Uterus (tissue), 4 donors: Measurements from ENCODE around the gene PCGF5. TPM values are rescaled to one million over a fixed set of nuclear protein-coding genes. Genes with fewer than 3 reads are reported as not detected.
A peak's percentile ranks its signal among the peaks of the same experiment; 100 is the strongest.

Experiments used
- DNase-seq, 2 donors: peaks; one replicate each; pipeline ENCODE4 v3.0.0-alpha.2; 2019 to 2020
- H3K27ac ChIP-seq, 2 donors: fragments of 200-600 bp; sonication (generic); 1 replicate in 1 of 2; 2 replicates in 1 of 2; pipeline ENCODE4 v1.5.1; 2016 to 2018
- H3K27me3 ChIP-seq, 2 donors: fragments of 200-600 bp; sonication (generic); one replicate each; pipeline ENCODE4 v1.5.1; 2018 to 2019; ENCODE audit warnings: control low read depth in 1 of 2
- H3K36me3 ChIP-seq, 2 donors: fragments of 200-600 bp; sonication (generic); one replicate each; pipeline ENCODE4 v1.5.1; 2019; ENCODE audit warnings: control low read depth in 1 of 2
- H3K4me1 ChIP-seq, 2 donors: fragments of 200-600 bp; sonication (generic); one replicate each; pipeline ENCODE4 v1.5.1; 2018 to 2019; ENCODE audit warnings: control low read depth in 1 of 2
- H3K4me3 ChIP-seq, 2 donors: fragments of 200-600 bp; sonication (generic); 1 replicate in 1 of 2; 2 replicates in 1 of 2; pipeline ENCODE4 v1.5.1; 2018 to 2019; ENCODE audit warnings: mild to moderate bottlenecking in 1 of 2
- H3K9me3 ChIP-seq, 2 donors: fragments of 200-600 bp; sonication (generic); one replicate each; pipeline ENCODE4 v1.5.1; 2019; ENCODE audit warnings: control low read depth in 1 of 2
- POLR2A ChIP-seq, 2 donors: fragments of 450-650 bp; IDR thresholded peaks; one replicate each; pipeline ENCODE4 v1.6.1; 2016; ENCODE audit warnings: antibody characterized with exemption in 2 of 2, mild to moderate bottlenecking in 1 of 2, moderate library complexity in 1 of 2
- intact Hi-C: fragments of 100-400 bp; cut with DNase I; formaldehyde crosslinking; loops from one replicate; pipeline ENCODE4 v1.15.1; 2023; ENCODE audit warnings: low total_unique reads
- total RNA-seq, 4 donors: library from RNA; depleted of rRNA in 3 of 4; stranded (reverse); fragments of >200 nt in 3 of 4; gene quantifications; one replicate each; pipeline versions ENCODE4 v1.1.0 to v1.2.4, GENCODE V29; 2014 to 2023
- TF ChIP-seq, protein P1 (sequence below), 4 experiments: fragments of 200-600 bp in 2 of 4; fragments of 450-650 bp in 2 of 4; sonication (generic) in 2 of 4; IDR thresholded peaks; one replicate each; pipeline ENCODE4 v1.5.1; 2016 to 2019; ENCODE audit warnings: antibody characterized with exemption in 4 of 4, mild to moderate bottlenecking in 2 of 4, moderate library complexity in 1 of 4
- donor health status: DM: yes; HTN: yes; CAD: no.

PCGF5 gene
- total RNA-seq, 4 donors from 2014 or later = 10.8 to 60.4 (median 37.2) TPM

DNA sequence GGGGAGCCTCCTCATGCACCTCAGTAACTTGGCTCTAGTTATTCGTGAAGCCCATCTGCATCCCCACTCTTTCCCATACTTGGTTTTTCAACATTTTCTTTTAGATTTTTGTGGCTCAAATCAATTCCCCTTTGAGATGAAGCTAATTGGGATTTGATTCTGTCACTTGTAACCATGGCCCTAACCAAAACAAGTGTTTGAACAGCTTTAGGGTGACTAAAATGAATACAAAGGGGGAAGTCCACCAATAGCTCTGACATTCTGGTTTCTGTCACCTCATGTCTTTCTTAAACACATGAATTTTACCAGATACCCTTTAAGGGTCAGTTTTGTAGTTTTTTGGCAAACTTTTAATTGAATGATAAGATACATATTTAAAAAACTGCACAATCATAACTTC, 87.0 kb downstream of the PCGF5 start:
- Histone ChIP-seq H3K36me3 (no peaks in the 10 kb centered on the region), H3K27me3 (no peaks in the 10 kb centered on the region), H3K4me1 (no peaks in the 10 kb centered on the region), H3K4me3 (no peak overlapping the region), H3K9me3 (no peaks in the 10 kb centered on the region), H3K27ac (no peak overlapping the region)
- no peak for DNase-seq
- intact Hi-C loops = no loop called here
- TF ChIP-seq, protein P1, sequence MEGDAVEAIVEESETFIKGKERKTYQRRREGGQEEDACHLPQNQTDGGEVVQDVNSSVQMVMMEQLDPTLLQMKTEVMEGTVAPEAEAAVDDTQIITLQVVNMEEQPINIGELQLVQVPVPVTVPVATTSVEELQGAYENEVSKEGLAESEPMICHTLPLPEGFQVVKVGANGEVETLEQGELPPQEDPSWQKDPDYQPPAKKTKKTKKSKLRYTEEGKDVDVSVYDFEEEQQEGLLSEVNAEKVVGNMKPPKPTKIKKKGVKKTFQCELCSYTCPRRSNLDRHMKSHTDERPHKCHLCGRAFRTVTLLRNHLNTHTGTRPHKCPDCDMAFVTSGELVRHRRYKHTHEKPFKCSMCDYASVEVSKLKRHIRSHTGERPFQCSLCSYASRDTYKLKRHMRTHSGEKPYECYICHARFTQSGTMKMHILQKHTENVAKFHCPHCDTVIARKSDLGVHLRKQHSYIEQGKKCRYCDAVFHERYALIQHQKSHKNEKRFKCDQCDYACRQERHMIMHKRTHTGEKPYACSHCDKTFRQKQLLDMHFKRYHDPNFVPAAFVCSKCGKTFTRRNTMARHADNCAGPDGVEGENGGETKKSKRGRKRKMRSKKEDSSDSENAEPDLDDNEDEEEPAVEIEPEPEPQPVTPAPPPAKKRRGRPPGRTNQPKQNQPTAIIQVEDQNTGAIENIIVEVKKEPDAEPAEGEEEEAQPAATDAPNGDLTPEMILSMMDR (IDR thresholded peaks at IDR 0.05) = no peak
- no peak for TF ChIP-seq POLR2A (IDR thresholded peaks at IDR 0.05)

DNA sequence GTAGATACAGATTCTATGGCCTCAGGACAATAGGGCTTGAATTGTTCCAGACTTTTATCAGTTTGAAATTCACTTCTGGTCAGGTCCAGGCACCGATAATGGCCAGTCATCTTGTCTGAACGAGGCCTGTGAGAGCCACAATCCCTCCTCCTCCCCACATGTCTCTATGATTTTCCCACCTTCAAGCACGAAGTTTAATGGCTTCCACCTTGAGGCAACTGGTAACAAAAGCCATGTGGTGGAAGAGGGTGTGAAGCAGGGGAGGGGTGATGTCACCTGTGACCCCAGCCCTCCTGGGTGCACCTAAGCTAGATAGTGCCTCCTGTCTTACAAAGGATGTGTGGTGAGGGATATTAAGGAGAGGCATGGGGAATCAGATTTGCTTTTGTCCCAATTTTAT, 89.2 kb downstream of the PCGF5 start:
- Histone ChIP-seq H3K4me1 (no peaks in the 10 kb centered on the region), H3K27ac (no peak overlapping the region), H3K36me3 (no peaks in the 10 kb centered on the region), H3K9me3 (no peaks in the 10 kb centered on the region), H3K4me3 (no peak overlapping the region), H3K27me3 (no peaks in the 10 kb centered on the region)
- no peak for DNase-seq
- intact Hi-C loops = no loop called here
- TF ChIP-seq, protein P1 (IDR thresholded peaks at IDR 0.05) = no peak
- TF ChIP-seq POLR2A (IDR thresholded peaks at IDR 0.05) = no peak

DNA sequence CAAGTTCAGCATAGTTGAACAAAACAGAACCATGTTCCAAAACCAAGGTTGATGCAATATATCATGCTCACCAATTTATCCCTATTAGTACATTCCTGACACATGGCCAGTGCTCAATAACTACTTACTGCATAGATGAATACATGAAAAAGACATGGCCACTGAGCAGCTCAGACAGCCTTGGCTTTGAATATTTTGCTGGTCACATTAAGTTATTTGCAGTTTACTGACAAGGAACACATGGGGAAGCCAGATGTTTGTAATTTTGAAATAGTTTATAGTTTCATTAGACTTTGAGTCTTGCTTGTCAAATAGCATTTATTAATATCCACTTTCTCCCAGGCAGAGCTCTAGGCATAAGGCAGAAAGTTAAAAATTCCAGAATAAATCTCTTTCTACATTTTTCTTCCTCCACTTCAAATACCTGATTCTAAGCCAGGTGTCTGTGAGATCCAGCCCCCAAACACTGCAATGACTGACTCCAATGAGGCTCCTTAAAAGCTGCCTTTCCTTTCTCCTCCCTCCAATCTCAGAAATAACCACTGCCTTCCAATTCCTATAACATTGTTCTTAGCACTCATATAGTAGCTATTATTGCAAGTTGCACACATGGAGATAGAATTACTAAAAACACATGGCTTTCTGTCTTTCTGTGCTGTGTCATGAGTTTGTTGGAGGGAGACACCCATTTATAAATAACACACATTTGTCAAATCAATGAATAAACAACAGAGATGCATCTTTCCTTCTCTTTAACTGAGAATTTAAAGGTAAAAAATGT, 91.3 kb downstream of the PCGF5 start:
- Histone ChIP-seq H3K9me3 (no peaks in the 10 kb centered on the region), H3K4me1 (no peaks in the 10 kb centered on the region), H3K36me3 (no peaks in the 10 kb centered on the region), H3K27ac (no peak overlapping the region), H3K27me3 (no peaks in the 10 kb centered on the region), H3K4me3 (no peak overlapping the region)
- DNase-seq = no peak
- TF ChIP-seq, protein P1 (IDR thresholded peaks at IDR 0.05) = no peak
- TF ChIP-seq POLR2A (IDR thresholded peaks at IDR 0.05) = no peak
- intact Hi-C loops = no loop called here

DNA sequence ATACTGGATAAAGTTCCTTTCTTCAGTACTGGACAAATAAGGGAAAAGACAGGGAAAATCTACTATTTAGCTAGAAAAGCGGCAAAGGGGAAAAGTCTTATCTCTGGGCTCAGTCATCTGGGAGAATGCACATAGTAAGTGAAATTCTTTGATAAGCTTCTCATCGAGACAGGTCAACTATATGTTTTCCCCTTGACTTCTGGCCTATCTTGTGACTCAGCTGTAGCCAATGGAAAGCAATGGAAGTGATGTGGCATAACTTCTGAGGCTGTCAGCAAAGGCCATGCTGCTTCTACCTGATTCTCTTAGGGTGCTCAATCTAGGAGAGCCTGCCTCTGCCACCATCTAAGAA, 91.9 kb downstream of the PCGF5 start:
- H3K4me3 ChIP-seq = no peak overlapping the region
- intact Hi-C loops = no loop called here
- TF ChIP-seq, protein P1 (IDR thresholded peaks at IDR 0.05) = no peak
- TF ChIP-seq POLR2A (IDR thresholded peaks at IDR 0.05) = no peak

DNA sequence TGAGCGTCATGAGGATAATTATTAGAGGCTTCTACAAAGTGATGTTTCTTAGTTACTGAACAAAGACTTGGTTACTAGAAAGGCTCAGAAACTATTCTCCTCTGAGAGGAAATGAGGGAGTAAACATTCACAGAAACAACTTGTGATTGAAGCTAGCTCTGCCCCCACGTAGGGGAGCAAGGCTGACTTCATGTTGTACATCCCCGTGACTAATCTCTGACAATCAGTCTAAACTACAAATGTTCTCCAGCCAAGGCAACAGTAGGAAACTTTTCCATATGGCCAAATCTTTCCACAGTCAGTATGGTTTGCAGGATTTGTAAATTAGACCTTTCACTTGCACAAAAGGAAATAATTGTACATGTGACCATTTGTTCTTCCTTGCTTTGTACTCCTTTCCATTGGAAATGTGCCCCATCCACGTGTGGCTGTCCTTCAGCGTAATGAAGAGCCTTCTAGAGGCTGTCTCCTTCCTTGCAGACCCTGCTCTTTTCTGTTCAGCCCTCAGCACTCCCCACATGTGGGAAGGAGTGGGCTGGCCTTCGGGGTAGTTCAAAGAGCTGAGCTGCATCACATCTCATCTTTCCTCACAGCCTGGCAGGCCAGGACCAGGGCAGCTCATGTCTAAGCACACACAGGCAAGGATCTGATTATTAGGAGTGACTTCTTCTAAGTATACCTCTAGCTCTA, 93.5 kb downstream of the PCGF5 start:
- DNase-seq = no peak
- Histone ChIP-seq H3K27me3 (no peaks in the 10 kb centered on the region), H3K36me3 (no peaks in the 10 kb centered on the region), H3K9me3 (no peaks in the 10 kb centered on the region), H3K4me1 (no peaks in the 10 kb centered on the region), H3K27ac (peak overlapping the region in 1 of 2 donors; percentile 30), H3K4me3 (no peak overlapping the region)
- no peak for TF ChIP-seq POLR2A (IDR thresholded peaks at IDR 0.05)
- TF ChIP-seq, protein P1 (IDR thresholded peaks at IDR 0.05) = no peak
- intact Hi-C loops = no loop called here

More for the DNA sequence above, 91.9 kb downstream of the PCGF5 start:
- Histone ChIP-seq H3K4me1 (no peaks in the 10 kb centered on the region), H3K27ac (no peak overlapping the region), H3K9me3 (no peaks in the 10 kb centered on the region), H3K36me3 (no peaks in the 10 kb centered on the region), H3K27me3 (no peaks in the 10 kb centered on the region)
- no peak for DNase-seq
